GM12878 (cell line): ENCODE measurements around the gene ATF3. TPM values are rescaled to one million over a fixed set of nuclear protein-coding genes. Genes with fewer than 3 reads are reported as not detected.

Source experiments
- ATAC-seq: fragments of 200-7000 bp; cut with Tn5 transposase; 3 replicates; pipeline ENCODE4 v1.9.1; 2020; ENCODE audit warnings: mild to moderate bottlenecking, moderate library complexity
- BruUV-seq: library from RNA; stranded (reverse); fragments of 400-500 nt; replicated peaks from 2 replicates; lab custom pipeline; 2021; lab: Mats Ljungman, UMichigan
- CTCF ChIA-PET: fragments of 300-600 bp; sonication (Branson Sonifier 250); formaldehyde crosslinking; extraction: SDS; loops from one replicate; lab custom pipeline; 2021; ENCODE audit warnings: inconsistent platforms; lab: Yijun Ruan, JAX
- POLR2A ChIA-PET: fragments of 350-600 bp; formaldehyde crosslinking; extraction: SDS; loops from one replicate; lab custom pipeline; 2021; ENCODE audit warnings: inconsistent platforms; lab: Charles Lee
- RAD21 ChIA-PET: fragments of 300-600 bp; sonication (Branson Sonifier 250); formaldehyde crosslinking; loops from one replicate; lab custom pipeline; 2023; ENCODE audit warnings: antibody characterized with exemption; ENCODE audit not compliant: unreplicated experiment; lab: Charles Lee
- SMC1A ChIA-PET: fragments of 300-600 bp; sonication (Branson Sonifier 250); formaldehyde crosslinking; loops from one replicate; lab custom pipeline; 2023; ENCODE audit not compliant: unreplicated experiment, uncharacterized antibody; lab: Charles Lee
- DNase-seq: peaks from one replicate; pipeline ENCODE4 v3.0.0-alpha.2; 2011; ENCODE audit warnings: low read depth, low spot score
- FAIRE-seq: peaks from 3 replicates; lab custom pipeline; 2011; peaks lifted over from hg19 to GRCh38; lab: Jason Lieb, UNC
- H2AFZ ChIP-seq: 2 replicates; pipeline ENCODE4 v1.6.0; 2011; ENCODE audit warnings: low read depth, low read length, control low read depth; ENCODE audit not compliant: control insufficient read depth
- H3K27ac ChIP-seq: 2 replicates; pipeline ENCODE4 v1.5.1; 2011; ENCODE audit warnings: control low read depth; ENCODE audit not compliant: control insufficient read depth, insufficient read depth
- H3K27me3 ChIP-seq, 2 experiments: replicated peaks in 1 of 2; 2 replicates each; pipeline versions ENCODE4 v1.6.0 to v1.6.1; 2011; ENCODE audit warnings: low read length in 1 of 2; ENCODE audit not compliant: control insufficient read depth in 2 of 2, insufficient read depth in 2 of 2
- H3K36me3 ChIP-seq, 2 experiments: 2 replicates each; pipeline ENCODE4 v1.5.1; 2011; ENCODE audit warnings: low read length in 1 of 2; ENCODE audit not compliant: control insufficient read depth in 2 of 2, insufficient read depth in 2 of 2
- H3K4me1 ChIP-seq: 2 replicates; pipeline ENCODE4 v1.6.1; 2011; ENCODE audit warnings: mild to moderate bottlenecking, low read length, moderate library complexity, mixed read lengths; ENCODE audit not compliant: control insufficient read depth, insufficient read depth
- H3K4me2 ChIP-seq: 2 replicates; pipeline ENCODE4 v1.6.0; 2011; ENCODE audit warnings: control low read depth; ENCODE audit not compliant: control insufficient read depth, insufficient read depth
- H3K4me3 ChIP-seq: fragments of 200-600 bp; sonication (generic); 2 replicates; pipeline ENCODE4 v1.5.1; 2016
- H3K79me2 ChIP-seq: 2 replicates; pipeline ENCODE4 v1.6.0; 2011; ENCODE audit warnings: low read length; ENCODE audit not compliant: control insufficient read depth, insufficient read depth
- H3K9ac ChIP-seq: 2 replicates; pipeline ENCODE4 v1.8.0; 2011; ENCODE audit warnings: low read length, control low read depth, mixed read lengths; ENCODE audit not compliant: control insufficient read depth, insufficient read depth
- H3K9me3 ChIP-seq: replicated peaks from 3 replicates; pipeline ENCODE4 v1.5.1; 2011; ENCODE audit warnings: mild to moderate bottlenecking, low read length; ENCODE audit not compliant: control insufficient read depth, insufficient read depth
- H4K20me1 ChIP-seq: 2 replicates; pipeline ENCODE4 v1.6.0; 2011; ENCODE audit not compliant: control insufficient read depth, insufficient read depth
- CREM ChIP-seq: IDR thresholded peaks from 2 replicates; pipeline ENCODE4 v1.6.1; 2014; ENCODE audit warnings: antibody characterized with exemption, low read depth
- ESRRA ChIP-seq: IDR thresholded peaks from 2 replicates; pipeline ENCODE4 v1.6.1; 2012; ENCODE audit warnings: mild to moderate bottlenecking, low read length, improper control_type of control experiment
- GABPA ChIP-seq: IDR thresholded peaks from 2 replicates; pipeline ENCODE4 v1.6.1; 2014; ENCODE audit warnings: antibody characterized with exemption, low read depth, mild to moderate bottlenecking, inconsistent platforms
- MYC ChIP-seq: IDR thresholded peaks from 2 replicates; pipeline ENCODE4 v1.6.1; 2011; ENCODE audit warnings: mild to moderate bottlenecking, low read length, moderate library complexity, inconsistent platforms; ENCODE audit not compliant: insufficient read depth, insufficient replicate concordance, insufficient read length, severe bottlenecking
- NBN ChIP-seq: fragments of 450-650 bp; IDR thresholded peaks from 2 replicates; pipeline ENCODE4 v1.6.1; 2016
- WRNIP1 ChIP-seq: IDR thresholded peaks from 2 replicates; pipeline ENCODE4 v1.6.1; 2011; ENCODE audit warnings: low read depth, low read length, improper control_type of control experiment, borderline replicate concordance
- ZBED1 ChIP-seq: IDR thresholded peaks from 2 replicates; pipeline ENCODE4 v1.6.1; 2016; ENCODE audit warnings: borderline replicate concordance
- WGBS: methylation state at CpG from one replicate; pipeline ENCODE4 v1.1.6; 2016; ENCODE audit warnings: low lambda C conversion rate; ENCODE audit not compliant: insufficient replicate concordance, insufficient coverage; ENCODE audit errors: missing lambda C conversion rate; 5-methylcytosine and 5-hydroxymethylcytosine counted together
- in situ Hi-C: fragments of 300-500 bp; cut with MboI; formaldehyde crosslinking; loops from 9 replicates; pipeline ENCODE4 v1.14.3; 2018; ENCODE audit warnings: mixed read lengths
- intact Hi-C: fragments of 100-400 bp; cut with micrococcal nuclease; formaldehyde crosslinking; loops from one replicate; pipeline ENCODE4 v1.14.2; 2022; ENCODE audit not compliant: unreplicated experiment
- polyA plus RNA-seq, 11 experiments: library from polyadenylated mRNA; depleted of rRNA in 4 of 11; unstranded in 6 of 11; stranded (reverse) in 5 of 11; fragments of >200 nt; fragmentation: Nextera tagmentation in 4 of 11; fragmentation: Illumina TruSeq in 1 of 11; extraction: Ambion mirVana in 4 of 11; extraction: Trizol in 1 of 11; gene quantifications; 1 replicate in 1 of 11; 2 replicates in 10 of 11; pipeline versions ENCODE4 v1.2.1 to v1.2.3, GENCODE V29; 2011 to 2016; ENCODE audit warnings: inconsistent platforms in 2 of 11, missing spikeins in 2 of 11, low read depth in 1 of 11
- total RNA-seq, 4 experiments: library from RNA; depleted of rRNA in 3 of 4; stranded (reverse); fragments of >200 nt in 3 of 4; fragmentation: Illumina TruSeq in 1 of 4; extraction: Trizol in 1 of 4; gene quantifications; 2 replicates each; pipeline versions ENCODE4 v1.2.1 to v1.2.3, GENCODE V29; 2013 to 2021
- TF ChIP-seq, protein P1 (sequence below): fragments of 450-650 bp; IDR thresholded peaks from 2 replicates; pipeline ENCODE4 v1.6.1; 2017; ENCODE audit warnings: mild to moderate bottlenecking, moderate library complexity

ATF3 gene
- total and polyA plus RNA-seq, 10 of the 15 experiments (the other 5 are each of a cell fraction or from before 2014, with no cell fraction given), result 3.0 to 13.9 (median 8.3) TPM

GRCh38 chr1:212641956-212642355 is 33.4 kb downstream of the ATF3 start:
- RAD21 ChIA-PET, result interaction anchor here (0.7 to 0.8 kb wide), 3 partner anchors 23 to 120 kb away, joined by 3 to 4 read pairs (median 3); no protein-coding TSS in a partner anchor
- Histone ChIP-seq H4K20me1 (no peaks in the 10 kb centered on the region), H3K36me3 (no peaks in the 10 kb centered on the region), H3K4me1 (peaks cover 5% of the 10 kb centered on the region), H2AFZ (no peak overlapping the region), H3K9ac (no peak overlapping the region), H3K4me3 (no peak overlapping the region), H3K27me3 (no peaks in the 10 kb centered on the region), H3K4me2 (no peak overlapping the region), H3K79me2 (no peaks in the 10 kb centered on the region), H3K27ac (no peak overlapping the region), H3K9me3 (no peaks in the 10 kb centered on the region)
- DNase-seq (no peak), FAIRE-seq (no peak), ATAC-seq (no peak)
- WGBS, result 31% methylated on average over 1 of the region's 1 CpG
- intact Hi-C loops, result no loop called here
- POLR2A ChIA-PET, result interaction anchor here (0.7 kb wide), 1 partner anchor 617 kb away, joined by 5 read pairs; no protein-coding TSS in a partner anchor
- CTCF ChIA-PET, result interaction anchor here (0.6 to 2.1 kb wide), 4 partner anchors 12 to 611 kb away, joined by 3 to 9 read pairs (median 4); no protein-coding TSS in a partner anchor
- BruUV-seq, result no TSS peak
- SMC1A ChIA-PET, result no interaction called here
- no peak for TF ChIP-seq NBN
- TF ChIP-seq GABPA, result no peak
- no peak for TF ChIP-seq MYC
- TF ChIP-seq ESRRA, result no peak
- TF ChIP-seq WRNIP1, result no peak
- no peak for TF ChIP-seq ZBED1
- TF ChIP-seq, protein P1, sequence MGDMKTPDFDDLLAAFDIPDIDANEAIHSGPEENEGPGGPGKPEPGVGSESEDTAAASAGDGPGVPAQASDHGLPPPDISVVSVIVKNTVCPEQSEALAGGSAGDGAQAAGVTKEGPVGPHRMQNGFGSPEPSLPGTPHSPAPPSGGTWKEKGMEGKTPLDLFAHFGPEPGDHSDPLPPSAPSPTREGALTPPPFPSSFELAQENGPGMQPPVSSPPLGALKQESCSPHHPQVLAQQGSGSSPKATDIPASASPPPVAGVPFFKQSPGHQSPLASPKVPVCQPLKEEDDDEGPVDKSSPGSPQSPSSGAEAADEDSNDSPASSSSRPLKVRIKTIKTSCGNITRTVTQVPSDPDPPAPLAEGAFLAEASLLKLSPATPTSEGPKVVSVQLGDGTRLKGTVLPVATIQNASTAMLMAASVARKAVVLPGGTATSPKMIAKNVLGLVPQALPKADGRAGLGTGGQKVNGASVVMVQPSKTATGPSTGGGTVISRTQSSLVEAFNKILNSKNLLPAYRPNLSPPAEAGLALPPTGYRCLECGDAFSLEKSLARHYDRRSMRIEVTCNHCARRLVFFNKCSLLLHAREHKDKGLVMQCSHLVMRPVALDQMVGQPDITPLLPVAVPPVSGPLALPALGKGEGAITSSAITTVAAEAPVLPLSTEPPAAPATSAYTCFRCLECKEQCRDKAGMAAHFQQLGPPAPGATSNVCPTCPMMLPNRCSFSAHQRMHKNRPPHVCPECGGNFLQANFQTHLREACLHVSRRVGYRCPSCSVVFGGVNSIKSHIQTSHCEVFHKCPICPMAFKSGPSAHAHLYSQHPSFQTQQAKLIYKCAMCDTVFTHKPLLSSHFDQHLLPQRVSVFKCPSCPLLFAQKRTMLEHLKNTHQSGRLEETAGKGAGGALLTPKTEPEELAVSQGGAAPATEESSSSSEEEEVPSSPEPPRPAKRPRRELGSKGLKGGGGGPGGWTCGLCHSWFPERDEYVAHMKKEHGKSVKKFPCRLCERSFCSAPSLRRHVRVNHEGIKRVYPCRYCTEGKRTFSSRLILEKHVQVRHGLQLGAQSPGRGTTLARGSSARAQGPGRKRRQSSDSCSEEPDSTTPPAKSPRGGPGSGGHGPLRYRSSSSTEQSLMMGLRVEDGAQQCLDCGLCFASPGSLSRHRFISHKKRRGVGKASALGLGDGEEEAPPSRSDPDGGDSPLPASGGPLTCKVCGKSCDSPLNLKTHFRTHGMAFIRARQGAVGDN, result no peak
- no peak for TF ChIP-seq CREM
- in situ Hi-C loops, result no loop called here
